Measurements from ENCODE around the gene BRD4. TPM values are rescaled to one million over a fixed set of nuclear protein-coding genes. Genes with fewer than 3 reads are reported as not detected.

The BRD4 gene
- polyA plus RNA-seq, 1 donor (not counting 4 experiments of a cell fraction or from before 2014, with no cell fraction given), result 5.5 TPM

- Histone ChIP-seq H4K20me1 (ENCODE audit: control insufficient read depth, extremely low read depth, insufficient read depth, low read length) (peaks cover 25% of the 10 kb centered on the region), H3K79me2 (ENCODE audit: control insufficient read depth, insufficient read depth, low read length) (peaks cover 66% of the 10 kb centered on the region), H3K9ac (ENCODE audit: control insufficient read depth, extremely low read depth, insufficient read depth, low read length) (peak overlapping the region; percentile 96), H2AFZ (ENCODE audit: control insufficient read depth, low read length) (no peak overlapping the region), H3K4me2 (ENCODE audit: control insufficient read depth, extremely low read depth, insufficient read depth, low read depth, low read length) (peak overlapping the region; percentile 100), H3K9me3 (ENCODE audit: control insufficient read depth, low read depth, low read length) (no peaks in the 10 kb centered on the region), H3K9me1 (ENCODE audit: control insufficient read depth, extremely low read depth, insufficient read depth, low read length) (peaks cover 3% of the 10 kb centered on the region), H3K4me3 (ENCODE audit: control insufficient read depth in 2 of 3, extremely low read depth in 1 of 3, insufficient read depth in 2 of 3, low read depth in 1 of 3, low read length in 3 of 3) (peak overlapping the region; percentile 67 to 98 (median 90)), H3K4me1 (ENCODE audit: control insufficient read depth, extremely low read depth, insufficient read depth, low read length) (peaks cover 39% of the 10 kb centered on the region), H3K27me3 (ENCODE audit: control insufficient read depth, extremely low read depth, insufficient read depth, low read length) (no peaks in the 10 kb centered on the region), H3K27ac (ENCODE audit: control insufficient read depth, insufficient read depth, low read length) (peak overlapping the region; percentile 94), H3K36me3 (ENCODE audit: control insufficient read depth in 2 of 2, extremely low read depth in 1 of 2, insufficient read depth in 2 of 2, low read length in 2 of 2) (peaks cover 0 to 5% of the 10 kb centered on the region in 2 experiments)
- TF ChIP-seq EZH2 (IDR thresholded peaks at IDR 0.05; ENCODE audit: low read length) (no peak), CTCF (optimal IDR thresholded peaks at IDR 0.05 in 1 of 3, IDR thresholded peaks at IDR 0.05 in 1 of 3, conservative IDR thresholded peaks at IDR 0.05 in 1 of 3; ENCODE audit: extremely low read depth in 1 of 3, insufficient read depth in 2 of 3, low read length in 3 of 3) (no peak)
- no peak for DNase-seq (ENCODE audit: low read depth, low spot score)
- dilution Hi-C loops (cut with MboI; ENCODE audit: extremely low pct_ligation_motif_present, low sequenced_read_pairs), result no loop called here
- FAIRE-seq, result no peak
Measured at GRCh38 chr19:15331419-15332310, 674 bp downstream of the BRD4 start.

- DNase-seq (ENCODE audit: low read depth, low spot score), result no peak
- H4K20me1 ChIP-seq (ENCODE audit: control insufficient read depth, extremely low read depth, insufficient read depth, low read length), result peaks cover 32% of the 10 kb centered on the region
- dilution Hi-C loops (cut with MboI; ENCODE audit: extremely low pct_ligation_motif_present, low sequenced_read_pairs), result no loop called here
Measured at GRCh38 chr19:15330801-15331418, 1.4 kb downstream of the BRD4 start.

More at GRCh38 chr19:15330801-15331418, 1.4 kb downstream of the BRD4 start:
- FAIRE-seq, result no peak
- Histone ChIP-seq H3K9me3 (ENCODE audit: control insufficient read depth, low read depth, low read length) (no peaks in the 10 kb centered on the region), H3K9ac (ENCODE audit: control insufficient read depth, extremely low read depth, insufficient read depth, low read length) (peak overlapping the region; percentile 96), H3K4me3 (ENCODE audit: control insufficient read depth in 2 of 3, extremely low read depth in 1 of 3, insufficient read depth in 2 of 3, low read depth in 1 of 3, low read length in 3 of 3) (peak overlapping the region; percentile 67 to 98 (median 90)), H3K27ac (ENCODE audit: control insufficient read depth, insufficient read depth, low read length) (peak overlapping the region; percentile 94), H3K4me1 (ENCODE audit: control insufficient read depth, extremely low read depth, insufficient read depth, low read length) (peaks cover 46% of the 10 kb centered on the region), H3K27me3 (ENCODE audit: control insufficient read depth, extremely low read depth, insufficient read depth, low read length) (no peaks in the 10 kb centered on the region), H3K4me2 (ENCODE audit: control insufficient read depth, extremely low read depth, insufficient read depth, low read depth, low read length) (peak overlapping the region; percentile 100), H3K79me2 (ENCODE audit: control insufficient read depth, insufficient read depth, low read length) (peaks cover 74% of the 10 kb centered on the region), H2AFZ (ENCODE audit: control insufficient read depth, low read length) (no peak overlapping the region), H3K36me3 (ENCODE audit: control insufficient read depth in 2 of 2, extremely low read depth in 1 of 2, insufficient read depth in 2 of 2, low read length in 2 of 2) (peaks cover 0 to 5% of the 10 kb centered on the region in 2 experiments), H3K9me1 (ENCODE audit: control insufficient read depth, extremely low read depth, insufficient read depth, low read length) (peaks cover 3% of the 10 kb centered on the region)
- TF ChIP-seq EZH2 (IDR thresholded peaks at IDR 0.05; ENCODE audit: low read length) (no peak), CTCF (optimal IDR thresholded peaks at IDR 0.05 in 1 of 3, IDR thresholded peaks at IDR 0.05 in 1 of 3, conservative IDR thresholded peaks at IDR 0.05 in 1 of 3; ENCODE audit: extremely low read depth in 1 of 3, insufficient read depth in 2 of 3, low read length in 3 of 3) (no peak)
